ENCODE measurements around the gene CCDC197. TPM values are rescaled to one million over a fixed set of nuclear protein-coding genes. Genes with fewer than 3 reads are reported as not detected.
A peak's percentile ranks its signal among the peaks of the same experiment; 100 is the strongest.

CCDC197 gene
- total and polyA plus RNA-seq, 4 donors: not detected

GRCh38 chr14:94036313-94037167 lies 39.4 kb downstream of the CCDC197 start:
- Histone ChIP-seq H3K9me3 (ENCODE audit: control insufficient read depth in 4 of 4, low read length in 3 of 4) (no peaks in the 10 kb centered on the region), H3K27me3 (ENCODE audit: control insufficient read depth in 4 of 4, insufficient read depth in 4 of 4, low read length in 3 of 4) (no peaks in the 10 kb centered on the region), H3K4me3 (ENCODE audit: low read depth in 1 of 3, low read length in 3 of 3) (no peak overlapping the region), H3K4me1 (ENCODE audit: control insufficient read depth in 4 of 4, insufficient read depth in 4 of 4, low read length in 3 of 4) (peaks cover 0 to 2% (median under 1%) of the 10 kb centered on the region in 4 donors), H3K9ac (ENCODE audit: low read depth in 1 of 2, low read length in 2 of 2) (no peak overlapping the region), H3K36me3 (ENCODE audit: control insufficient read depth in 4 of 4, insufficient read depth in 3 of 4, low read depth in 1 of 4, low read length in 3 of 4) (no peaks in the 10 kb centered on the region), H3K27ac (ENCODE audit: low read depth in 1 of 2, low read length in 2 of 2) (no peak overlapping the region)
- peak; percentile 74 for DNase-seq (ENCODE audit: low spot score)
- TF ChIP-seq RXRA (IDR thresholded peaks at IDR 0.05) (no peak), JUND (IDR thresholded peaks at IDR 0.05) (no peak), EGR1 (IDR thresholded peaks at IDR 0.05; ENCODE audit: low read depth in 2 of 2) (no peak), SP1 (IDR thresholded peaks at IDR 0.05) (no peak), CTCF (IDR thresholded peaks at IDR 0.05; ENCODE audit: low read depth, low read length, missing input control) (peak; percentile 95), FOXA2 (IDR thresholded peaks at IDR 0.05) (no peak), FOXA1 (IDR thresholded peaks at IDR 0.05) (no peak), HNF4G (IDR thresholded peaks at IDR 0.05) (no peak), NR2F2 (IDR thresholded peaks at IDR 0.05) (no peak), RAD21 (IDR thresholded peaks at IDR 0.05) (peak; percentile 92 to 97), REST (IDR thresholded peaks at IDR 0.05) (no peak), ATF3 (IDR thresholded peaks at IDR 0.05) (no peak), ZBTB33 (IDR thresholded peaks at IDR 0.05) (no peak), GABPA (IDR thresholded peaks at IDR 0.05 in 1 of 2, conservative IDR thresholded peaks at IDR 0.05 in 1 of 2) (no peak), YY1 (IDR thresholded peaks at IDR 0.05) (no peak), MAX (IDR thresholded peaks at IDR 0.05) (no peak), TAF1 (conservative IDR thresholded peaks at IDR 0.05) (no peak), HNF4A (conservative IDR thresholded peaks at IDR 0.05) (peak; percentile 28 to 56)
- 26% methylated on average over 12 of the region's 12 CpGs for WGBS
